Astrocyte of the spinal cord (primary cell): ENCODE results near the gene MTOR.

Source experiments
- DNase-seq: peaks from one replicate; pipeline ENCODE4 v3.0.0; 2011; ENCODE audit warnings: low read depth, low spot score
- H3K4me3 ChIP-seq: 2 replicates; pipeline ENCODE4 v1.5.1; 2011; ENCODE audit warnings: low read depth, mild to moderate bottlenecking, low read length, moderate library complexity
- in situ Hi-C: cut with HindIII; loops from 2 replicates; pipeline ENCODE4 v1.10.0; 2017; ENCODE audit warnings: low sequenced_read_pairs
- TF ChIP-seq, protein P1 (sequence below): IDR thresholded peaks from 2 replicates; pipeline ENCODE4 v1.5.1; 2012; ENCODE audit warnings: low read depth, mild to moderate bottlenecking, low read length, inconsistent platforms

MTOR gene

DNA sequence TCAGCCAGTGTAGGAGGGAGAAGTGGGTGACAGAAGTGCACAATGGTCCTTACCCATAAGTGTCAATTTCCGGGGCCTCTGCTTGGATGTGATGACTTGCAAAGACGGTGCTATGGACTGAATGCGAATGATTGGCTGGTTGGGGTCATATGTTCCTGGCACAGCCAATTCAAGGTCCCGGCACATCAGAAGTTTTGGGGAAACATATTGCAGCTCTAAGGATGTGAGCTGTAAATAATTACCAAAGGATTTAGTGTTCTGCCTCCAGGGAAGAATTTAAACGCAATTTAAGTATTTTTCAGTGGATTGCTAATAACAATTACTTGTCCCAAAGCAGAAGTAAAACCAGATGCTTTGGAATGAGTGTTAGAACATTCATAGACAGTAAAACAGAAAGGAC, 135.8 kb downstream of the MTOR start:
- in situ Hi-C loops, result no loop called here
- H3K4me3 ChIP-seq, result no peak overlapping the region
- DNase-seq, result no peak
- TF ChIP-seq, protein P1, sequence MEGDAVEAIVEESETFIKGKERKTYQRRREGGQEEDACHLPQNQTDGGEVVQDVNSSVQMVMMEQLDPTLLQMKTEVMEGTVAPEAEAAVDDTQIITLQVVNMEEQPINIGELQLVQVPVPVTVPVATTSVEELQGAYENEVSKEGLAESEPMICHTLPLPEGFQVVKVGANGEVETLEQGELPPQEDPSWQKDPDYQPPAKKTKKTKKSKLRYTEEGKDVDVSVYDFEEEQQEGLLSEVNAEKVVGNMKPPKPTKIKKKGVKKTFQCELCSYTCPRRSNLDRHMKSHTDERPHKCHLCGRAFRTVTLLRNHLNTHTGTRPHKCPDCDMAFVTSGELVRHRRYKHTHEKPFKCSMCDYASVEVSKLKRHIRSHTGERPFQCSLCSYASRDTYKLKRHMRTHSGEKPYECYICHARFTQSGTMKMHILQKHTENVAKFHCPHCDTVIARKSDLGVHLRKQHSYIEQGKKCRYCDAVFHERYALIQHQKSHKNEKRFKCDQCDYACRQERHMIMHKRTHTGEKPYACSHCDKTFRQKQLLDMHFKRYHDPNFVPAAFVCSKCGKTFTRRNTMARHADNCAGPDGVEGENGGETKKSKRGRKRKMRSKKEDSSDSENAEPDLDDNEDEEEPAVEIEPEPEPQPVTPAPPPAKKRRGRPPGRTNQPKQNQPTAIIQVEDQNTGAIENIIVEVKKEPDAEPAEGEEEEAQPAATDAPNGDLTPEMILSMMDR, result no peak

DNA sequence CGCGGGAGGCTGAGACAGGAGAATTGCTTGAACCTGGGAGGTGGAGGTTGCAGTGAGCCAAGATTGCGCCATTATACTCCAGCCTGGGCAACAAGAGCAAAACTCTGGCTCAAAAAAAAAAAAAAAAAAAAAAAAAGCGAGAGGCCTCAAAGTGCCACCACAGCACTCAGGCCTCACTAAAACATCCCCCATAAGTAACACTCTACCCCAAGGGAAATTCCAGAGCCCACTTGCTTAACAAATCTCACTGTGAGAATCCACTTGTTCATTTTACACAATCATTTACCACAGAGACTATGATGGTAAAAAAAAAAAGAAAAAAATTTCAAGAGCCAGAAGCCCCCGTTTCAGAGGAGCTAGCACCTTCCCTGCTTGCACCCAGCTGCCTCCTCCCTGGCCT, 136.4 kb downstream of the MTOR start:
- in situ Hi-C loops, result no loop called here
- H3K4me3 ChIP-seq, result no peak overlapping the region
- DNase-seq, result no peak
- TF ChIP-seq, protein P1, result no peak

DNA sequence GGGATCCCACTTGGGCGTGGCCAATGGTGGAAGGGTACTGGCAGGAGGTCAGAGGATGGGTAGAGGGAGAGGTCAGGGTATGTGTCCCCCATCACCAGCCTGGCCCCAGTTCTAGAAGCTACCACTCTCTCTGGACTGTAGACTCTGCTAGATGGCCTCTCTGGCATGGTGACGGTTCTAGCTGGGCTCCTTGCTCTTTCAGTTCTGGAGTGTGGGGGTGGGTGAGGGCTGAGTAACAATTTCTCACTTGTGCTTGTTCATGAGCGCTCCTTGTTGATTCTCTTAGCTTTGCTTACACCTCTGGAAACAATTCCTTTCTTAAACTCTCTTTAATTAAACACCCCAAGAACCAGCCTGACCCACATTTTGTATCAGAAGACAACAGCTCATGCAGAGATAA, 137.4 kb downstream of the MTOR start:
- TF ChIP-seq, protein P1, result no peak
- no peak for DNase-seq
- in situ Hi-C loops, result no loop called here
- no peak overlapping the region for H3K4me3 ChIP-seq

DNA sequence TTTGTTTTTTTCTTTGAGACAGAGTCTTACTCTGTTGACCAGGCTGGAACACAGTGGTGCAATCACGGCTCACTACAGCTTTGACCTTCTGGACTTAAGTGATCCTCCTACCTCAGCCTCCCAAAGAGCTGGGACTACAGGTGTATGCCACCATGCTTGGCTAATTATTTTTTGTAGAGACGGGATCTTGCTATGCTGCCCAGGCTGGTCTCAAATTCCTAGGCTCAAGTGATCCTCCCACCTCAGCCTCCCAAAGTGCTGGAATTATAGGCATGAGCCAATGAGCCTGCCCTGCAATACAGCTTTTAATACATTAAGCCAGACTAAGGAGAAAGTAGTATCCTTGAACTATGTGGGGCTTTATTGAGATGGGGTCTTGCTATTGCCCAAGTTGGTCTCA, 146.0 kb downstream of the MTOR start:
- TF ChIP-seq, protein P1, result no peak
- in situ Hi-C loops, result no loop called here
- no peak for DNase-seq

DNA sequence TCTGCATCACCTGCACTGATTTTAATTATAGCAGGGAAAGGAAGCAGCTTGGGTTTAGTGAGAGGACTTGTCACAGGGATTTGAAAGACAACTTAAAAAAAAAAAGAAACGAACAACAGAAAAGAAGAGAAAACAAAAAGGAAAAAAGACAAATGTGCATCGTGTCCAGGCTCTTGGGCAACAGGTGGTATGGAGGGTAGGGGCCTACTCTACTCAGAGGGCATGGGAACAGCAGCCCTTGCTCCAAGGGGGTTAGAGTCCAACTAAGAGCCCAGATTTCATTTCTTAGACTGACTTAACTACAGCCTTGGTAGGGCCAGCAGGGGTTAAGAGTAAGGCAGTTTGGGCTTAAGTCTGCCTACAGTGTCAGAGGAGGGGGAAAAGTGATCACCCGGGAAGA, 147.4 kb downstream of the MTOR start:
- H3K4me3 ChIP-seq, result no peak overlapping the region
- in situ Hi-C loops, result no loop called here
- TF ChIP-seq, protein P1, result no peak
- DNase-seq, result no peak

More for the DNA sequence above, 146.0 kb downstream of the MTOR start:
- H3K4me3 ChIP-seq, result no peak overlapping the region

DNA sequence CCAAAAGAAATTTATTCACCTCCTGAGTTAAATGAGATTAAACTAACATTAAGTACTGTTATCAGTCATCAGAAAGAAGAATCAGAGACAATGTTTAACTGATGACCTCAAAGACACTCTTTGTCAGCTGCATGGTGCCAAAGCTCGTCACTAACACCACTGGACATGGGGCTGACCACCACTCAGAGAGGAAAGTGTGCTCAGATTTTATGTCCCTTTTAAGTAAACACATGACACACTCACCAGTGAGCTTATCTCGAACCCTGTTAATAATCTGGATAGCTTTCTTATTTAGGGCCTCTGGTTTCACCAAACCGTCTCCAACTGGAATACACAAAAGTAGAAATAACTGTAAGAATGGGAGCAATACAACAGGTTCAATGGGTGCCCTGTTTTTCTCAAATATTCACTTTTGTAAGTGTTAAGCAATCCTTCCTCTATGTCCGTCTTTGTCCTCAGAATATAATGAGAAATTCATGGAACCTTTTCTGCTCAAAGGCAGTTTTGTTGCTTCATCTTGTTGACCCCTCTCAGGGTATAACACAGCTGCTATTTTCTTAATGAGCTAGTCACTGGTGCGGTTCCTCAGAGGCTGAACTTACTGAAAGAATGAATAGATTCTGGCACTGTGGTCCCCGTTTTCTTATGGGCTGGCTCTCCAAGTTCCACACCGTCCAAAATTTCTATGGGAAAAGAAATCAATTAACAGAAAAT, 153.1 kb downstream of the MTOR start:
- TF ChIP-seq, protein P1, result no peak
- in situ Hi-C loops, result no loop called here
- DNase-seq, result no peak
- no peak overlapping the region for H3K4me3 ChIP-seq

DNA sequence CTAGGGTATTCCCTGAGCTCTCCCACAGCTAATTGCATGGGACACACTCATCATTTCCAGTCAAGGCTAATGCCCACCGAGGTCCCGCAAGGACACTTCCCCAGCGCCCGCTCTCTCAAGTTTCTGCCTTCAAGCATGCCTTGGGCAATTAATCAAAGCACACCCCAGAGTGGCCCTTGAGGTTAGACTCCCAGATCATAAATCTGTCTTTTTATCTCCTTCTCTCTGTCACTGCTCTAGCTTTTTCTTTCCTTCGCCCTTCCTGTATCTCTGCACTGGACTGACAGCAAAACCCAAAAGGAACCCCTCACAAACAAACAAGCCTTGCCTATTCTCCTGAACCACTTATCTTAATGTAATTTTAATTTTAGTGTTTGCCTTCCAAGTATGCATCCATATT, 154.8 kb downstream of the MTOR start:
- no peak for DNase-seq
- TF ChIP-seq, protein P1, result no peak
- no peak overlapping the region for H3K4me3 ChIP-seq
- in situ Hi-C loops, result no loop called here
